DMS79 (cell line): ENCODE measurements around the gene OR2C3.
"Not testable (repeated sequence)": the region's sequence is repeated elsewhere in the genome, so short reads cannot be mapped to it uniquely, and the experiment has no call there.

Experiments
- DNase-seq: peaks from one replicate; lab custom pipeline; 2025; lab: John Stamatoyannopoulos, UW

OR2C3 gene

DNA sequence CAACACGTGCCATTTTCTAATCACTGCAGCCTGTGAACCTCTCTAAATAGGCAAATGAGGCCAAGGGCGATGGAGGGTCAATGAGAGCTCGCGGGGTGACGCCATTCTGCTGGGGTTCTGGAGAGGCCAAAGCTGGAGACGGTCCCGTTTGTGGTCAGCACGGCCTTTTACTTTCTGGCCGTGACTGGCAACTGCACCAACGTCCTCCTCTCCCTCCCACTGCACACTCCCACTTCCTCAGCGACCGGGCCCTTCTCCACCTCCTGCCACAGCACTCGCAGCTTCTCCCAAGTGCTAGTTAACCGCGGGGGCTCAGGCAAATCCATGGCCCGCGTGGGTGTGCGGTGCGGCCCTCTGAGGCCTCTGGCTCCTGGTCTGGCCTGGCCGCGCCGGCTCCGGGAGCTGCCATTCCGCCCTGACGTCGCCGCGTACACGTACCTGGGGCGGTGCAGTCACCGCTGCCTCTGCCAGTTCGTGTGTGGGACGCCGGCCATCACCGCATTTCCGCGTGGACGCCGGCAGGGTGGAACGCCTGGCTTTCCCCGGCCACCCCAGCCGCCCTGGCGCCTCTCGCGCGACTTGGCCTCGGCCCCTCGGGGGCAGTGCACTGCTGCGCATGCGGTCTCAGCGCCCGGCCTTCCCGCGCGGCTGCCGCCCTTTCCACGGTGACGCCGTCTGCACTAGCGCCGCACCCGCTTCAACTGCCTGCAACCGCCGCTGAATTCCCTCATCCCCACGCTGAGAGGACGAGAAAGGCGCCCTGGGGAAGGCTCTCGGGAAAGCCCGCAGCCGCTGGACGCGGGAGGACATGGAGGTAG, 18.2 kb downstream of the OR2C3 start:
- no peak for DNase-seq

- no peak for DNase-seq
Observed at GRCh38 chr1:247506831-247507230, 29.4 kb downstream of the OR2C3 start.

GRCh38 chr1:247500865-247501264, 35.4 kb downstream of the OR2C3 start:
- DNase-seq, result no peak

DNA sequence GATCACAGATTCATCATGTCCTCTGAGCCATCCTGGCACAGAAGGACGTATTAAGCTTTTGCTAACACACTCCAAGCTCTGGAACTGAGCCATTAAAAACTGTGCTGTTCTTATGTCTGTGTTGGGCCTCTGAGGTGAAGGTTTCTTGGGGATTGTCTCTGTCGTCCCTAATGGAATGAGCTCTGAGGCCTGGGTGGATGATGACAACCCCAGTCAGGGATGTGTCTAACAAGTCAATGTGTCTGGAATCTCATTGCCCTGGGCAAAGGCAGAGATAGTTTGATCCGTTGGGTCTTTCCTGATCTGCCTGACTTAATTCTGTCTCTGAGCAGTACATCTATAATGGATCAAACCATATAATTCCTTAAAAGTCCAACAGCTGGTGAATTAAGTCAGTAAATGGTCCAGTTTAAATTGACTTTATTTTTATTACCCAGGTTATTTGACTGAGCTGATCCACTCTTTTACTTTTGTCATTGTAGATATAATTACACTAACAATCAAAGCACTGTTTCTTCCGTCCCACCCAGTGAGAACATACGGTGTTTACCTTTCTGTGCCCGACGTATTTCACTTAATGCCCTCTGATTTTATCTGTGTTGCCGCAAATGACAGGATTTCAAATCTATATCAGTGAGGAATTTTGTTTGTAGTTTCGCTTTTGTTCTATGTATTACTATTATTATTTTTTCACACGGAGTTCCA, 39.5 kb downstream of the OR2C3 start:
- no peak for DNase-seq

GRCh38 chr1:247494767-247495166, 41.5 kb downstream of the OR2C3 start:
- no peak for DNase-seq

- no peak for DNase-seq
Observed at GRCh38 chr1:247493106-247493505, 43.1 kb downstream of the OR2C3 start.

- no peak for DNase-seq
Observed at GRCh38 chr1:247491328-247491727, 44.9 kb downstream of the OR2C3 start.

DNA sequence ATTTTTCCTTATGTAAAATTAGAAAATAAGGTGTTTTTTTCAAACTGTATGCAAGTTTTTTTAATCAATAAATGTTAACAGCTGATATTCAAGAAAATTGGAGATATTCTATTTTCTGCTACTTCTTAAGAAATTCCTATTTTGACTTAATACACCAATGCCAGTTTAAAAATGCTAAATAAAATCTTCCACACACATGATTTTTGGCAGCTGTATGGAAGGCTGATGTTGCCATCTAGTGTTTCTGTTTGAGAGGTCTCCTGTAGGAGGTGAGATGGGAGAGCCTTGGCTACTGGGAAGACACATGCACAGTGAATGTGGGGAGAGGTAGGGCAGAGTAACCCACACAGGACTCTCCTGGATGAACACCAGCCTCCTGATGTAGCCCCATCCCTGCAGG, 49.2 kb downstream of the OR2C3 start:
- no peak for DNase-seq

GRCh38 chr1:247482747-247483146, 53.5 kb downstream of the OR2C3 start:
- no peak for DNase-seq

DNA sequence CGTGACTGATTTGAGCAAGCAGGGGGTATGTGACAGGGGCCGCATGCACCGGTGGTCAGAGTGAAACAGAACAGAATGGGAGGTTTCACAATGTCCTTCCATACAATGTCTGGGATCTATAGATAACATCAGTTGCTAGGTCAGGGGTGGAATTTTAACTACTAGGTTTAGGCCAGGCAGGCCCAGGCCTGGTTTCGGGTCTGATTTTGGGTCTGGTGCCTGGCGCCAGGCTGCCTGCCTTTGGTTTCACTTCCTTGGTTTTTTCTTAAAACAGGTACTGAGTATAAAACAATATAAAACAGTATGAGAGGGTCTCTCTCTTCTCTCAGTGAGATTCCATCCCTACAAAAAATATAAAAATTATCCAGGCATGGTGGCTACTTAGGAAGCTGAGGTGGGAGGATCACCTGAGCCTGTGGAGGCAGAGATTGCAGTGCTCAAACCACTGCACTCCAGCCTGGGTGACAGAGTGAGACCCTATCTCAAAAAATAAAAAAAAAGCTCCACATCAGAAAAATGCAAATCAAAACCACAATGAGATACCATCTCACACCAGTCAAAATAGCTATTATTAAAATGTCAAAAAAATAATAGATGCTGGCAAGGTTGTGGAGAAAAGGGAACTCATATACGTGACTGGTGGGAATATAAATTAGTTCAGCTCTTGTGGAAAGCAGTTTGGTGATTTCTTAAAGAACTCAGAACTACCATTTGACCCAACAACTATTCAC, 59.7 kb downstream of the OR2C3 start:
- DNase-seq, result not testable (repeated sequence)

DNA sequence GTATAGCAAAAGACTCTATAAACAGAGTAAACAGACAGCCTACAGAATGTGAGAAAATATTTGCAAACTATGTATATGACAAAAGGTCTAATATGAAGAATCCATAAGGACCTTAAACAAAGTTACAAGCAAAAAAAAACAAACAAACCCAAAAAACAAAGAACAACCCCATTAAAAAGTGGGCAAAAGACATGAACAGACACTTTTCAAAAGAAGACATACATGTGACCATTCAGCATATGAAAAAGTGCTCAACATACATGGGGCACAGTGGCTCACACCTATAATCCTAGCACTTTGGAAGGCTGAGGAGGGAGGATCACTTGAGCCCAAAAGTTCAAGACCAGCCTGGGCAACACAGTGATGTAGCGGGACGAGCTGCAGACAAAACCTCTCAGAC, 60.4 kb downstream of the OR2C3 start:
- no peak for DNase-seq
